GM21825 (cell line): ENCODE results near the gene FGFR4.

Experiments
- ATAC-seq: cut with Tn5 transposase; IDR thresholded peaks from one replicate; pipeline ENCODE4 v1.9.1; 2021; ENCODE audit warnings: mild to moderate bottlenecking, moderate library complexity; ENCODE audit not compliant: unreplicated experiment

Gene FGFR4

DNA sequence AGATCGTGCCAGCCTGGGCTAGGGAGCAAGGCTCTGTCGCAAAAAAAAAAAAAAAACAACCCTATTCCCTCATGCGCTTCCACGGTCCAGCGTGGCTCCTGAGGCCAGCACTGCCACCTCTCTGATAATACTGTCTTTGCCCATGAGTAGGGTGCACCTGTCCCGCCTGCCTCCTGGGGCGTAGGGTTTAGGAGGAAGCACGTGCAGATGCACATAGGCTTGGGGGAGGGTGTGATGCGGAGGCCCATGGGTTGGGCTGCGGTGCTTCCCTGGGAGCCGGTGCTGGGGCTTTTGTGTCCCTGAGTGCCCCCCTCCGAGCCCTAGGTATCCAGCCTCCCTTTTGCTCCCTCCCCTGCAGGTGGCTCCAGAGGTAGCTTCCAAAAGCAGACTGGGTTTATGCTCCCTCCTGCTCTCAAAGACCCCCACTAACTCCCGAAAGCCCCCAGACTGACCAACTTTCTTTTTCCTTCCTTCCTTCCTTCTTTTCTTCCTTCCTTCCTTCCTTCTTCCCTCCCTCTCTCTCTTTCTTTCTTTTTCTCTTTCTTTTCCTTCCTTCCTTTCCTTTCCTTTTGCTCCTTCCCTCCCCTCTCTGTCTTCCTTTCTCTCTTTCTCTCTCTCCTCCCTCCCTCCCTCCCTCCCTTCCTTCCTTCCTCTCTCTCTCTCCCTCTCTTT, 12.8 kb downstream of the FGFR4 start:
- ATAC-seq, result no peak

GRCh38 chr5:177100714-177101121, 14.0 kb downstream of the FGFR4 start:
- no peak for ATAC-seq

DNA sequence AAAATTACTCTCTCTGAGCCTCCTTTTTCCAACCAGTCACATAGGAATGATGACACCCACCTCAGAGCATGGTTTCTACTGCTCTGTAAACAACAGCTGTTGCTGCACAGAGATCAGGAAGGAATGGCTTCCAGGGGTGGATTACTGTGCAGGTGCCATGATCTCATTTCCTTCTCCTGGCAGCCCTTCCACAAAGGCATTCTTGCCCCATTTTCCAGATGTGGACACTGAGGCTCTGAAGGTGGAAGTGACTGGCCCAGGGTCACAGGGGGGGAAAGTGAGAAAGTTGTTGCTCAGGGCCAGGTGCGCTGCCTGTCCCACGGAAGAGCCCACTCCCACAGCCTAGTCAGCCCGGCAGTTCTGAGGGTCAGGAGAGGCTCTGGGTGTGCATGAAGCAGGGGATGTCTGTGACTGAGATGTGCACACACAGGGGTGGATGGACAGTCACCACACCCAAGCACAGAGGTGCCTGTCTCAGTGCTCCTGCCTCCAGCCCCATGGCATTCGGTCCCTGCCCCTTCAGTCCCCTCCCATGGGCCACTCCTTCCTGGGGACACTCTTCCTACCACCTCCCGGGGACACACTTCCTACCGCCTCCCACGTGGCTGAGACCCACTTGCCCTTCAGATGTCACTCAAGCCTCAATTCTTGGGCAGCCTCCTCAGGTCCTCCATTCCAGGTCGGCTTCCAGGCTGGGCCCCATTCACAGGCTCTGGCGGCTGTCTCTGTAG, 17.0 kb downstream of the FGFR4 start:
- no peak for ATAC-seq

DNA sequence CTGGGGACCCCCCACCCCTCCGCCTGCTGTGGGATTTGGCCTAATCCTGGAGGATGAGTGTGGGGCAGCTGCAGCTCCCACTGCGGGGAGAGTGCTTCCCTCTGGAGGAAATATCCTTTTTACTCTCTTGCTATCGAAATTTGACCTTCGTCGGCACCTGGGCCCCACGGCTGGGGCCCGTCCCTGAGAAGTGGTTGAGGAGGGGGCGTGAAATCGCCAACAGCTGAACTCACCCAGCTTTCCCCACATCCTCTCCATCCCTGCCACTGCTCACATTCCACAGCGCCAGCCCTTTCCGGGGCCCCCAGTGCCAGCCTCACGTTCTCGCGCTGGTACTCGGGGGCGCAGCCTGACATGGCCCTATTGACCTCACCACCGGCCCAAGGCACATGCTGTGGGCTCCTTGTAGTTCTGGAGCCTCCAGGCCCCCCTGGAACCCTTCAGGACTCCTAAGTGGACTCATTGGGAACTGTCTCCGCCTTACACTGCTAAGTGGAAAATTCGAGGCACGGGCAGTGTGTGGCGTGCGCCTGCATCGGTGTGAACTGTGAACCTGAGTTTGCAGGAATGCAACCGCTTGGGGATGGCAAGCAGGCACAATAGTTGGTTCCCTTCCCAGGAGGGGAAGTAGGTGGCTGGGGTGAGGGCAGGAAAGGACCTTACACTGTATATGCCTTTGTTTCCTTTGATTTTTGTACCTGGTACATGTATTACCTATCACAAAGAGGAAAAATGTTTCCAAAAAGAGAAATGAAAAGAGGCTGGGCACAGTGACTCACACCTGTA, 19.2 kb downstream of the FGFR4 start:
- no peak for ATAC-seq

DNA sequence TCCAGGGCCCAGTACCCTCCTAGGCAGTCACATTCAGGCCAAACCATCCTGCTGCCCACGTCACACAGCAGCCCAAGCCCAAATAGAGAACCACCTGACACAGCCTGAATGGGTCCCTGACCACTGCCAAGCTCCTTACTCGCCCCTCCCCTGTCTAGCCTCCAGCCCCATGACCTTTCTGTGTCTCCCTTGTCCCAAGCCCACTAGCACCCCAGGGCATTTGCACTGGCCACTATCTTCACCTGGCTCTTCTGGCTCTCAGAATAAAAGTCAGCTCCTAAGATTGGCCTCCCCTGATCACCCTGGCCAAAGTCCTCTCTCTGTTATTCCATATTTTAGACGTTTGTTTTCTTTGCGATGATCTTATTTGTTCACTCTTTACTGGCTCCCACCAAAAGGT, 20.4 kb downstream of the FGFR4 start:
- no peak for ATAC-seq

DNA sequence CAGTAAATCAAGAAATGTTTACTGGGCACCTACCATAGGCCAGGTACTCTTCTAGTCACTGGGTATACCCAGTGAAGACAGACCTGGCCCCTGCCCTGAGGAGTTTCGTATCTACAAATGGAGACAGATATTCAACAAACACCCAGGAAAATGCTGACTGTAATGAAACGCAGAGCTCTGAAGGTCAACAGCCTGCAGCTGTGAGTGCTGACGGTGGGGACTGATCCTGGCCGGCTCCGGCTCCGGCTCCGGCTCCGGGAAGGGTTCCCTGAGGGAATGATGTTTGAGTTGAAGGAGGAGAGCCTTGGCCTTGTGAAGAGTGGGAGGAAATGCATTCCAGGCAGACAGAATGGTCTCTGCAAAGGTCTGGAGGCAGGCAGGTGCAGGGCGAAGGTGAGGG, 23.1 kb downstream of the FGFR4 start:
- no peak for ATAC-seq

DNA sequence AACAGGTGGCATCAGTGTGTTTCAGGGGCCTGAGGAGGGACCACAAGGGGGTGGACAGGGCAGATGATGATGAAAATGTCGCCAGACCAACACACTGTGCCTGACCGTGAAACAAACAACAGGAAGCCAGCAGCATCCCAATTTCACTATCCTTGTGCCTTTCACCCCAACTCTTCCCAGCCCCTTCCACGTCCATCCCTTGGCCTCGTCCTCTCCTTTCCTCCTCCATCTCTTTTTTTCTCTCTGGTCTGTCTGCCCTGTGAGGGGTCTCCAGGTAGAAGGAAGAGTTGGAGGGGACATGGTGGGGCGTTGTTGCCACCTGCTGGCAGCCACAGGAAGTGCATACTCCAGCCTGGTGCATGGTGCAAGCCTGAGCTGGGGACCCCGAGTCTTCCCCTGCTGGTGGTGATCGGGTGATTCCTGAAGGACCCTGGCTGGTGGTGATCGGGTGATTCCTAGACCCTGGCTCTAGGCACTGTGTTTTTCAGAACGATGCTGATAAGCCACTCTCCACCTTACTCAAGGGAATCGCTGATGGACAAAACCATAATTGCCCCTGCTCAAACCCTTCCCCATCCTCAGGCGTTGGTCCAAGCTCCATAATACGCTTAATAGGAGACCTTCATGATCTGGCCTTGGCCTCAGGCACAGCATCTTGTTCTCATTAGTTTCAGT, 25.1 kb downstream of the FGFR4 start:
- ATAC-seq, result no peak

GRCh38 chr5:177112589-177113220, 26.0 kb downstream of the FGFR4 start:
- no peak for ATAC-seq

DNA sequence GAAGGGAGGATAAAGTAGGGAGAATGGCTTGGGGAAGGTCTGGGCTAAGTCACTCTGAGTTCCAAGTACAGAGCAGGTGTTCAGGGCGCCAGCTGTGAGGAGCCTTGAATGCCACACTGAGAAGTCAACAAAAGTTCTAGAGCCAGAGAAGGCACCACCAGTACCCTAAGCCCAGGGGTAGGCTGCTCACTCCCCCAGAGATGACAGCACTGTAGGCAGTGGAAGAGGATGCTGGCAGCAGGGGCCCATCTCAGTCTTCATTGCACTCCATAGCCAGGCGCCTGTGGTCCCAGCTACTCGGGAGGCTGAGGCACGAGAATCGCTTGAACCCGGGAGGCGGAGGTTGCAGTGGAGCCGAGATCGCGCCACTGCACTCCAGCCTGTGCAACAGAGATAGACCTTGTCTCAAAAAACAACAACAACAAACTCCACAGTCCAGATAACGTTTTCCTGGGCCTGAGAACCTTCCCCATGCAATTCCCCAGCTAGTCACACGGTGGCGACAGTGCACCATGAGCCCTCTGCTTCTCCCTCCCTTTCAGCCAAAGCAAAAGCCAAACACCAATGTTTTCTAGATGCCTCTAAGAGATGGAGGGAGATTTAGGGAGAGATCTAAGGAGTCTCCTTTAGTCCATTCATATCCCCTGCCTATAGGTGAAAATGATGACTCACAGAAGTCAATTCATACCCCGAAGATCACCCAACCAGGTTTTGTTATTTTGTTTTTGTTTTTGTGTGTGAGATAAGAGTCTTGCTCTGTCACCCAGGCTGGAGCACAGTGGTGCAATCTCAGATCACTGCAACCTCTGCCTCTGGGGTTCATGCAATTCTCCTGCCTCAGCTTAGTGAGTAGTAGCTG, 27.1 kb downstream of the FGFR4 start:
- ATAC-seq, result no peak

DNA sequence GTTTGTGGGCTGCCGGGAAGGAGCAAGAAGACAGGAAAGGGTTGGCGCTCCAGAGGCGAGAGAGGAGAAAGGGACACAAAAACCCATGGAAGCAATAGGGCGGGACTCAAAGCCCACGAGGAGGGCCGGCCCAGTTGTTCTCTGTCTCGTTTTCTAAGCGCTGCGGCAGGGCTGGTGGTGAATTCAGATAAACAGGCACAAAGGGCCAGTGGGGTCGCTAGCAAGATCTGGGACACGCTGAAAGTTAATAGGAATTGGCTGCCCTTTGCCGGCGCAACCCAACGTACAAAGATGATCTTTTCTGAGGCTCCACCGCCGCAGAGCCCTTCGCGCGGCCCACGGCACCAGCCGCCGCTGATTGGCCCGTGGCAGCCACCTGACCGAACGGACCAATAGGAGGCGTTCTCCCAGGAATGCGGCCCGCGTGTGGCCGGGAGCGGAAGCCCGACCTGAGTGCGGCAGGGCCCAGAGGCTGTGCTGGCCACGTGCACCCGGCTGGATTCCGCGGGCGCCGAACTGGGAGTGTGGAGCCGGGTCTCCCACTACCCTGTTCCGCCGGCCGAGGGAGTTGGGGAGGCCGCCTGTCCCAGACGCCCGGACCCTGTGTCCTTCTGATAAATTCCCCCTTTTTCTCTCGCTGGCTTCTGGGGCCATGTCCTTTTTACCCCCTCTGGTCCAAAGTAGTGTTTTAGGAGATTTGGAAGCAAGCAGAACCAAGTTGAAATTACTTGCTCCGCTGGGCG, 30.1 kb downstream of the FGFR4 start:
- ATAC-seq, result peak; percentile 50

DNA sequence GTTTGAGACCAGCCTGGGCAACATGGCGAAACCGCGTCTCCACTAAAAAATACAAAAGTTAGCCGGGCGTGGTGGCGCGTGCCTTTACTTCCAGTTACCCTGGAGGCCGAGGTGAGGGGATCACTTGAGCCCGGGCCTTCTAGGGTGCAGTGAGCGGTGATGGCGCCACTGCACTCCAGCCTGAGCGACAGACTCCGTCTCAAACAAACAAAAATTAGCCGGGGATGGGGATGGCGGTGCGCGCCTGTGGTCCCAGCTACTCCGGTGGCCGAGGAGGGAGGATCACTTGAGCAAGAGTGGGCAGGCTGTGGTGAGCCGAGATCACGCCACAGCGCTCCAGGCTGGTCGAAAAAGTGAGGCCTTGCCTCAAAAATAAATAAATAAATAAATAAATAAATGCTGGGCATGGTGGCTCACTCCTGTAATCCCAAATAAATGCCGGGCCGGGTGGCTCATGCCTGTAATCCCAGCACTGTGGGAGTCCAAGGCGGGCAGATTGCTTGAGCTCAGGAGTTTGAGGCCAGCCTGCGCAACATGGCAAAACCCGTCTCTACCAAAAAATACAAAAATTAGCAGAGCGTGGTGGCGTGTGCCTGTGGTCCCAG, 30.8 kb downstream of the FGFR4 start:
- no peak for ATAC-seq

DNA sequence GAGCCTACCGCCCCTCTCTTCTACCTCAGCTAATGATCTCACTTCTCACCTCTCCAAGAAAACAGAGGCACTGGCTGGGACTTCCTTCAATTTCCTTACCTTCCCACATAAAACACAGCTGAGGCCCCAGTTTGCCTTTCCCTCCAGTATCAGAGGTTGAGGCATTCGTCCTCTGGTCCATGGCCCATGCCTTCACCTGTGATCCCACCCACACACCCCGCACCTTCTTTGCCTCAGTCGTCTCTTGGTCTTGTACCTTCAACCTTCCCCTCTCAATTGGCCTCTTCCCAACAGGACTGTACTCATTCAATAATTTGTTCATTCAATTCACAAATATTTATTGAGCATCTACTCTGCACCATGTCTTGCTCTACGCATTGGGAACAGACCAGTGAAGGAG, 35.9 kb downstream of the FGFR4 start:
- no peak for ATAC-seq

GRCh38 chr5:177123789-177124485, 37.2 kb downstream of the FGFR4 start:
- ATAC-seq, result peak; percentile 56

DNA sequence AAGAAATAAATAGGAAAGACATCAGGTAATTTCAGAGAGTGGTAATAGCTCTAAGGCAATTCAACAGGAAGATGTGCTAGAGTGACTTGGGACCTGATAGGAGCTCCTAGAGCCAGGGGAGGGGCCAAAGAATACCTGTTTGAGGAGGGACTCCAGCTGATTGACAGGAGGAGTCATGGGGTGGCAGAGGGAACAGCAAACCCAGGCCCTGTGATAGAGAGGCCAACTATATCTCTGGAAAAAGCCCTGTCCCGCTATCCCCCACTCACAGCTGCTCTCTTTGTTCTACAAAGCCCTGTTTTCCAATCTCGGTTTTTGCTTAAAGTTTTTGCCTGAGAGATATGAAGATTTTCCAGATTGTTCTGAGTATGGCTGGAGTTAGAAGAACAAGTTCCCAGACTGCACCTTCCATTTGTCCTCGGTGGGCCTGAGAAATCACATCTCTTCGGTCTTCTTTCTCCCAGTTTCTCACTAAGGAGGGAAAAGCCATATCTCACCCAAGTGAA, 37.8 kb downstream of the FGFR4 start:
- peak; percentile 49 for ATAC-seq

- no peak for ATAC-seq
Observed at GRCh38 chr5:177126771-177127170, 40.1 kb downstream of the FGFR4 start.

GRCh38 chr5:177128551-177128981, 41.9 kb downstream of the FGFR4 start:
- ATAC-seq, result no peak

DNA sequence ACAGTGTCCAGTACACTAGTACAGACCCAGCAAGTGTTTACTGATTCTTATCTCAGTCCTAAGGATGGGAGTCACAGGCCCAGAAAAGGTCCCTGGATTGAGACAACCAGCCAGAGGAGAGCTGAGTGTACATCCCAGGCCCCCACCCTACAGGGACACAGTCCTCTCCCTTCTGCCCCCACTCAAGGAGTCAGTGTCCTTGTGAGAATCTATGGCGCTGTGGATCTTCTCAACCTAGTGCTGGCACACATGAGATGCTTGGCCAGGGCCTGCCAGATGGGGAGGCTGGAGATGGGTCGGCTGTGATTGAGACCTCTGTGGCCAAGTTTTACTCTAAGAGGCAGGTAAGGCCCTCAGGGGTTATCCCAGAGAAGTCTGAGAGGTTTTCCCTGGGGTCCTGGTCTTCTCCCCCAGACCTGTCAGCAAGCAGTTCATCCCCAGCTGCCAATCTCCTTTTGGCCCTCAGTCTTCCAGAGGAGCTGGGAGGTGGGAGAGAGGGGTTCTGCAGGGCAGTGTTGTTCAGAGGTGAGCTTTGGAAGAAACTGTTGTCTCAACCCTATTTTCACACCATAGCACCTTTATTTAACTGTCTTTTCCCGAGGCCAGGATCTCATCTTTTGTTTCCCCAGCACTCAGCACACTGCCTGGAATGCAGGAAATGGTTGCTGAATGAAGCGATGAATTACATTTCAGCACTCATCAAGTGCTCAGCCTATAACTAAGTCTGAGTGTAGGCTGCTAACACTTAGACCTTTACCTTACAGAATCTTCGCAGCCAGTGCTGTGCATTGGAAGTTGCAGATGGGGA, 43.7 kb downstream of the FGFR4 start:
- ATAC-seq, result no peak
